Mucosa of gallbladder (tissue), 1 donor: Measurements from ENCODE around the gene HSPA4. TPM values are rescaled to one million over a fixed set of nuclear protein-coding genes. Genes with fewer than 3 reads are reported as not detected.
"Not testable (repeated sequence)": the region's sequence is repeated elsewhere in the genome, so short reads cannot be mapped to it uniquely, and the experiment has no call there.

ENCODE experiments used
- DNase-seq: peaks from one replicate; pipeline ENCODE4 v3.0.0-alpha.2; 2020; ENCODE audit warnings: low spot score
- total RNA-seq: library from RNA; stranded (reverse); gene quantifications from one replicate; pipeline ENCODE4 v1.2.1, GENCODE V29; 2021
- donor health status: DM: no; HTN: no; CAD: no.

The HSPA4 gene
- total RNA-seq, 1 donor from 2014 or later, result 91.0 TPM

DNA sequence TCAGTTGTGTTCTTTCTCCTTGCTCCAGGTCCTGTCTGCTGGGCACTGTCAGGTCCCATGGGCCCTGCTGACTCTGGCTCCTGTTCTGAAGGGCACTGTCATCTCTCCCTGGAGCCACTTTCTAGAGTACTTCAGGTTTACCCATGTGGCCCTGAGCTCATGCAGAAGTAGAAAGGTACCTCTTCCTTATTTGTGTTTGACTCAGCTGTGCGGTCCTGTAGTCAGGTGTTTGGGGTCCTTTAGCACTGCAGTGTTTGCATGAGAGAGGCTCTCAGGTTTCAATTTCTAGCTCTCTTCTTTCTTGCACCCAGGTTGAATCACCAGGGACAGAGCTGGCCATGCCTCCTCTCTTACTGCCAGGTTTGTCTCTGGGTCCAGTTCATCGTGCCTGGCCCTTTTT is 71.5 kb downstream of the HSPA4 start:
- no peak for DNase-seq

DNA sequence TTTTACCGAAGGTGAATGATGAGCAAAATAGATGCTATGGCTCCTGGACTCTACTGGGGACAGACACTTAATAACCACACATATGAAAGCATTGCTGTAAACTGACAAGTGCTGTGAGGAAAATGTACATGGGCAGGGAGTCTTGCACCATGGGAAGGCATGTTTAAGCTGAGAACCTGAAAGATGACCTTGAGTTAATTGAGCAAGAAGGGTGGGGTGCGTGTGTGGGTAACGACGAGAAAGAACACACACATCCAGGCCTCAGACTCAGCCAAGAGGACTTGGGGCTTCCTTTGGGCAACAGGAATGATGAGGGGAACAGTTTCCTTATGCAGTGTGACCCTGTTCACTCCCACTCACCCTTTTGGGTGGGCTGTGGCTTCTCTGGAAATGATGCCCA is 73.1 kb downstream of the HSPA4 start:
- DNase-seq, result no peak

DNA sequence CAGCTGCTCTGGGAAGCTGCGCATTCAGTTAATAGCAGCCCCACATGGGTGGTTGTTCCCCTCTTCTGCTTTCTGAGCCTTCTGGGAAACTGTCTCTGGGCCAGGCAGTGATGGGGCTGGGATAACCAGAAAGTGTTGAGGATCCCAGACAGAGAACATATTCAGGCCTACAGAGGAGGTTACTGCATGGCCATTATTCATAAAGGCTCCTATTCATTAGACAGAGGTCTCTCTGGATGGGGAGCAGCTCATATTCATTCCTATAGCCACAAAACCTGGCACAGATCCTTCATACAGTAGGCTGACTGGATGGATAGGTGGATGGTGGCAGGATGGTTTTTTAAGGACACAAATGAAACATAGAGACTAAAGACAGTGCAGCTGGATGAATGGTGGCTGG is 76.3 kb downstream of the HSPA4 start:
- no peak for DNase-seq

GRCh38 chr5:133129289-133129688 is 77.5 kb downstream of the HSPA4 start:
- no peak for DNase-seq

DNA sequence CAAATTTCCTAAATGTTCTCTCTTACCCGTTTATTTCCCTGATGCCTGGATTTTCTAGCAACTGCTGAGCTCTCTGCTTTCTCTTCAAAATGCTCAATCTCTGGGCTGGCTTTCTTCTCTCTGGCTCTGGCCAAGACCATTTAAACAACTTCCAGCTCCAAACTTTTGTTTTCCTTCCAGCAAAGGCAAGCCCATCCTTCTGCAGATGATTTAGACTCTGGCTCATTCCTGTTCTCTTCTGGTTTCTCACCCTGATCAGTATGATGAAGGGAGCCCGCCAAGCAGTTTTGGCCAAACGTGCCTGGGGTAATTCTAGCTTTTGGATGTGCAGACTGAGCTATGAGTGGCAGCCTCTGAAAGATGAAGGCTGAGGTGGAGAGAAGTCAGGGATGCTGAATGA is 78.1 kb downstream of the HSPA4 start:
- no peak for DNase-seq

GRCh38 chr5:133130387-133131118 is 78.7 kb downstream of the HSPA4 start:
- DNase-seq, result no peak

- DNase-seq, result no peak
These were observed 80.9 kb downstream of the HSPA4 start for GRCh38 chr5:133132717-133133116.

GRCh38 chr5:133133241-133133640 is 81.4 kb downstream of the HSPA4 start:
- not testable (repeated sequence) for DNase-seq

DNA sequence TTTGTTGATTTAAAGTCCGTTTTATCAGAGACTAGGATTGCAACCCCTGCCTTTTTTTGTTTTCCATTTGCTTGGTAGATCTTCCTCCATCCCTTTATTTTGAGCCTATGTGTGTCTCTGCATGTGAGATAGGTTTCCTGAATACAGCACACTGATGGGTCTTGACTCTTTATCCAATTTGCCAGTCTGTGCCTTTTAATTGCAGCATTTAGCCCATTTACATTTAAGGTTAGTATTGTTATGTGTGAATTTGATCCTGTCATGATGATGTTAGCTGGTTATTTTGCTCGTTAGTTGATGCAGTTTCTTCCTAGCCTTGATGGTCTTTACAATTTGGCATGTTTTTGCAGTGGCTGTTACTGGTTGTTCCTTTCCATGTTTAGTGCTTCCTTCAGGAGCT is 85.1 kb downstream of the HSPA4 start:
- not testable (repeated sequence) for DNase-seq

DNA sequence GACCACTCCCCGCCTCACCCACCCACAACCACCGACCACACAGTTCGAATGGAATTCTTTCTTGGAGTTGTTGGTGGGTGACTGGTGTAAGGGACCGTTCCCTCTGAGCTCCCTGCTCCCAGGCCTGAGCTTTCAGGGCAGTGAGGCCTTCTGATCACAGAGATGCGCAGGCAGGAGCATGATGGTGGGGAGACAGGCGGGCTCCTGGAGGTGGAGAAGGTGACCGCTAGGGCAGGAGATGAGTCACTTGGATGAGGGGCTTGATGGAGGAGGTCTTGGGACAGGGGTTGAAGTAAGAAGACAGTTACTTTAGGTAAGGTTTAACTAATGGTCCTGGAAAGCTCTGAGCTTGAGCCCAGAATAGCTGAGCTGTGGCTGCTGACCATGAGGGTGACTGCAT is 88.5 kb downstream of the HSPA4 start:
- DNase-seq, result no peak

- DNase-seq, result no peak
These were observed 89.9 kb downstream of the HSPA4 start for GRCh38 chr5:133141746-133142145.

GRCh38 chr5:133142782-133143181 is 91.0 kb downstream of the HSPA4 start:
- no peak for DNase-seq

DNA sequence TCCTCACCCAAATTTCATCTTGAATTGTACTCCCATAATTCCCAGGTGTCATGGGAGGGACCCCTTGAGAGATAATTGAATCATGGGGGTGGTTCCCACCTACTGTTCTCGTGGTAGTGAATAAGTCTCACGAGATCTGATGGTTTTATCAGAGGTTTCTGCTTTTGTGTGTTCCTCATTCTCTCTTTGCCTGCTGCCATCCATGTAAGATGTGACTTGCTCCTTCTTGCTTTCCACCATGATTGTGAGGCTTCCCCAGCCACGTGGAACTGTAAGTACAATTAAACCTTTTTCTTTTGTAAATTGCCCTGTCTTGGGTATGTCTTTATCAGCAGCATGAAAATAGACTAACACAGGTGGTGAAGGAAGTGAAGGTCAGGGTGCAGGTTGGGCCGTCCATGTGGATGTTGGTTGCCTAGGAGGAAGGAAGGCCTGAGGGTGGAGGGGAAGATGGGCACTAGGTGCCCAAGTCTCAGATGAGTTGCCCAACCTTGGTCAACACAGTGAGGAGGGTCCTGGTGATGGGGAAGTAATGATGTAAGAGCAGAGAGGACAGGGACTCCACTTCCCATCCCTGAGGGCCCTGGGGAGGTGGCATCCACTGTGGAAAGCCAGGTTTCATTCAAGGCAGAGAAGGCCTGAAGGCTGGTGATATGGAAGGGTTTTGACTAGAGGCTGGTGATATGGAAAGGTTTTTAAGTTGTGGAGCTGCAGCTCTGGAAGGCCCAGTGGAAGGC is 92.6 kb downstream of the HSPA4 start:
- no peak for DNase-seq

DNA sequence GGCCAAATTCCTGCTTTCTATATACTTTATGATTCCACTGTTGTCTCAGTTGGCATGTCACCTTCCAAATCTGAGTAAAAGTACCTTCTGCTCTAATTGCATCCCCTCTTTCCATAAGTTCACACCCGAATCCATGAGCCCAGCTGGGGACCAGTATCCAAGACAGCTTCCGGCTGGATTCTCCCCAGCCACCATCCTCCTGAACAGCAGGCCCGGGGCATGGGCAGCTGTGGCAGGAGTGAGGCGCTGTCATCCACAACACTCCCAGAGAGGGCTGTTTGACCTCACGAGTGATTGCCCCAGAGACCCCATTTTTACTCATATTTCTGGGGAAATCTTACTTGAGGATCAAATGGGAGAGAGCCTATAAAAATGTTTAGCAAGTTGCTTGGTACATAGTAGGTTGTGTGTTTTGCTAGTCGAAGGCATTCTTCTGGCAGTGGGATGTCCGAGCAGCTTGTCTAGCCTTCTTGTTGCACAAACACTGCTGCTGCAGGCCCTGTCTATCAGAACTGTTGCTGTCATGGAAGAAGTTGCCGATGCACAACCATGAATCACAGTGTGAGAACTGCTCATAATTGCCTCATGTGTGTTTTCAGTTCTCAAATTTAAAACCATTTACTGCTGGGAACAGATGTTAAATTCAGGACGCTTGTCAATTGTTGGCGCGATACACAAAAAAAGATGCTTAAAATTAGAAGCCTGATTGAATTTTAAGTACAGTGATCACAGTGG is 93.8 kb downstream of the HSPA4 start:
- no peak for DNase-seq

GRCh38 chr5:133147411-133147810 is 95.6 kb downstream of the HSPA4 start:
- no peak for DNase-seq

DNA sequence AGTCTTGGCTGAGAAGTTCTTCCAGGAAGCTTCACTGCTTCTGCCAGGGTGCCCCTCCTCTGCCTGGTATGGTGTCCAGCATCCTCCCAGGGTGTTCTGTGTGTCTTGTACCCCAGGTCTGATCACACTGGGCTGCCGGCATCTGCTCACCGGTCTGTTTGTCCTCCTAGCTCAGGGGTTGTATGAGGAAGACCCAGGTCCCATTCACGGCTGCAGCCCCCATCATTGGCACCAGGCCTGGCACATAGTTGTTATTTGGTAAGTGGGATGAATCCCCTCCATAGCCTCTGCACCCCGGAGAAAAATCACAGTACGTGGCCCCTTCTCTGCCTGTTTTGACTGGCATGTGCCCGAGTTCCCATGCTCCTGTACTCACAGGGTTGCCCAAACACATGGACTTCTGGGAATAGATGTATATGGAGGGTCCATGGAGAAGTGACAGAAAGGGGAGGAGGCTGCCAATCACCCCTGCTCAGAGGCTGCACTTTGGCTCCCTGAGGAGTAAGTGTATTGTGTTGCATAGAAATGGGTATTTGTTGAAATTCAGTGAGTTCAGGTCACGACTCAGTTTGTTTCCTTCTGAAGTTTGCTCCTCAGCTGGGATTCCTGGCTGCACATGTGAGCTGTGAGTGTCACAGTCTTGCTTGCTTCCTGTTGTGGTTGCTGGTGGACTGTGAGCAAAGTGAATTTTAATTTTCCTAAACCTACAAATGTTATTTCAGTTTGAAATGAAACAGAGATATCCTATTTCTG is 96.2 kb downstream of the HSPA4 start:
- no peak for DNase-seq

DNA sequence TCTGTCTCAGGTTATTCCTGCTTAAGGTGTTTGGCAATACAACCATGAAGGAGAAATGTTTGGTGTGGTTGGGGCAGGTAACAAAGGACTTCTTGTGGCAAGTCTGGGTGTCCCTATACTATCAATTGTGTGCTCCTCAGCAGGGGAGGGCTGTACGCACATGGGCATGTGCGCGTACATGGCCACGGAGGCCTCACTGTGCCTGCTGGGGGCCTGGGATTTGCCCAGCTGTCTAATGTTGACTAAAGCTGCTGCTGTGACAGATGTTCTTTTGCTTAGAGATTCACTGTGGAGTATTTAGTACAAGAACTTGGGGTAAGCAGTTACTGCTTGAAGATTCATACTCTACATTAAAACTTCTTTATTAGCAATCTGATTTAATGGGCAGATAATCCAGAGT is 97.5 kb downstream of the HSPA4 start:
- DNase-seq, result no peak

- DNase-seq, result no peak
These were observed 99.2 kb downstream of the HSPA4 start for GRCh38 chr5:133150909-133151544.

DNA sequence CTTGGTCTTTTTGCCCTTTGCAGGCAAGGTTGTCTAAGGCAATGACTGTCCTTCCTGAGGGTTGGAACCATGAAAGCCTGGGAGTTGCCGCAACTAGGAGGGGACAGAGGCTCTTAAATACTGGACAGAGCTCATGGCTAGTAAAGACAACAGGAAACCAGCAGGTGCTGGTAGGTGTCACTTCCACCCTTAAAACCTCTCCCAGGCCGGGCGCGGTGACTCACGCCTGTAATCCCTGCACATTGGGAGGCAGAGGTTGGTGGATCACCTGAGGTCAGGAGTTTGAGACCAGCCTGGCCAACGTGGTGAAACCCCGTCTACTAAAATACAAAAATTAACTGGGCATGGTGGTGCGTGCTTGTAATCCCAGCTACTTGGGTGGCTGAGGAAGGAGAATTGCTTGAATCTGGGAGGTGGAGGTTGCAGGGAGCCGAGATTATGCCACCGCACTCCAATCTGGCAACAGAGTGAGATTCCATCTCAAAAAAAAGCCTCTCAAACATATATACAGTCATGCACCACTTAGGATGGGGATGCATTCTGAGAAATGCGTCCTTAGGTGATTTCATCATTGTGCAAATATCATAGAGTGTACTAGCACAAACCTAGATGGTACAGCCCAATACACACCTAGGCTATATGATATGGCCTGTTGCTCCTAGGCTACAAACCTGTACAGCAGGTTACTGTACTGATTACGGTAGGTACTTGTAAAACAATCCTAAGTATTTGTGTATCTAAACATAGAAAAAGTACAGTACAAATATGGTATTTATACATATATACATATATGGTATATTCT is 102.7 kb downstream of the HSPA4 start:
- DNase-seq, result no peak

- no peak for DNase-seq
These were observed 103.6 kb downstream of the HSPA4 start for GRCh38 chr5:133155326-133155969.
